ENCODE data around the gene FOXJ3. TPM values are rescaled to one million over a fixed set of nuclear protein-coding genes. Genes with fewer than 3 reads are reported as not detected.

The FOXJ3 gene
- total and polyA plus RNA-seq, 2 experiments from 2014 or later: 16.3 to 23.6 TPM

- Histone ChIP-seq H3K27me3 (replicated peaks; ENCODE audit: insufficient read depth) (no peaks in the 10 kb centered on the region), H3K9ac (no peak overlapping the region), H3K4me3 (no peak overlapping the region), H3K36me3 (ENCODE audit: low read depth) (peaks cover 7% of the 10 kb centered on the region), H3K9me2 (ENCODE audit: insufficient read depth) (no peaks in the 10 kb centered on the region), H3K4me1 (ENCODE audit: insufficient read depth) (peaks cover 32% of the 10 kb centered on the region), H3K79me2 (ENCODE audit: insufficient read depth) (no peaks in the 10 kb centered on the region), H2AFZ (no peak overlapping the region), H4K20me1 (ENCODE audit: insufficient read depth) (no peaks in the 10 kb centered on the region), H3K27ac (no peak overlapping the region), H3F3A (ENCODE audit: insufficient read depth) (peaks cover 42% of the 10 kb centered on the region), H3K9me3 (ENCODE audit: low read depth) (no peaks in the 10 kb centered on the region), H3K4me2 (ENCODE audit: unreplicated experiment) (no peak overlapping the region)
- DNase-seq: no peak
- no peak for TF ChIP-seq EZH2phosphoT487 (IDR thresholded peaks at IDR 0.05; ENCODE audit: insufficient read depth, low read depth)
- TF ChIP-seq EZH2 (IDR thresholded peaks at IDR 0.05; ENCODE audit: insufficient read depth, poor library complexity, severe bottlenecking): no peak
- in situ Hi-C loops (cut with MboI): no loop called here
- 94 to 96% methylated on average over 7 of the region's 7 CpGs for WGBS, 2 experiments (ENCODE audit: low coverage in 1 of 2, low lambda C conversion rate in 2 of 2, missing lambda C conversion rate in 2 of 2)
Measured at GRCh38 chr1:42175314-42176054, 159.6 kb downstream of the FOXJ3 start.

DNA sequence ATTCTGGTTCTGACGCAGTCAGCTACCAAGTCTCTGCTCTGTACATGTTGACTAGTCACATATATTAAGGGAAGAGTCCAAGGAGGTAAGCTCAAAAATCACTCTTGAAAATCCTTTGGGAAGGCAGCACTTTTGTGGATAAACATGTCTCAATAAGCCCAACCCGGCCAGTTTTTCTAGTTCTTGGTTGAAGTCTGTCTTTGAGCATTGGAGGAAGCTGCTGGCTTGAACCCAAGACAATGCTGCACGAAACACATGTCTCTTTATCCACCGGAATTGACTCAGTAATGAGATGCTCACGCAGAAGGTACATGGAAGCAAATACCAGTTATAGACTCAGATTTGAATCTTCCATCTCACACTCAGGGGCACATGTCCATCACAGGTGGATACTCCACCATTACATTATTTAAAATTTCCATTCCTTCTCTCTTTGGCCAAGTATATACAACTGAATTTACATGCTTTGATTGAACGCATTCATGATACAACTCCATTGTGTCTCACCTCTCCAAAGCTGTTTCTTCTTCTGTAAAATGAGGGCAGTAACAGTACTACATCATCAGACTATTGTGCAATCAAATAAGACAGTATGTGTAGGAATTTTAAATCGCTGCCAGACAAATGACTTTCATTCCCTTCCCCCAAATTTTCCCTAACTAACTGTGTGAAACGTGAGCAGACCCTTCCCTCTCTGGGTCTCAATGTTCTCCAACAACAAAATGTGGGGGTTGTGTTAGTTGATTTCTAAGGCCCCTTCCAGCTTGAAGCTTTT lies 160.9 kb downstream of the FOXJ3 start:
- Histone ChIP-seq H3K27me3 (replicated peaks; ENCODE audit: insufficient read depth) (no peaks in the 10 kb centered on the region), H3K9me2 (ENCODE audit: insufficient read depth) (no peaks in the 10 kb centered on the region), H3K4me2 (ENCODE audit: unreplicated experiment) (peak overlapping the region; percentile 11), H3K4me3 (no peak overlapping the region), H3K79me2 (ENCODE audit: insufficient read depth) (no peaks in the 10 kb centered on the region), H4K20me1 (ENCODE audit: insufficient read depth) (no peaks in the 10 kb centered on the region), H3K9me3 (ENCODE audit: low read depth) (no peaks in the 10 kb centered on the region), H2AFZ (no peak overlapping the region), H3F3A (ENCODE audit: insufficient read depth) (peaks cover 37% of the 10 kb centered on the region), H3K27ac (0 out of 2 replicates have a peak overlapping the region, but pooled peaks have one; percentile 11), H3K4me1 (ENCODE audit: insufficient read depth) (peaks cover 28% of the 10 kb centered on the region), H3K36me3 (ENCODE audit: low read depth) (no peaks in the 10 kb centered on the region), H3K9ac (no peak overlapping the region)
- in situ Hi-C loops (cut with MboI): no loop called here
- 31 to 33% methylated on average over 8 of the region's 8 CpGs for WGBS, 2 experiments (ENCODE audit: low coverage in 1 of 2, low lambda C conversion rate in 2 of 2, missing lambda C conversion rate in 2 of 2)
- peak; percentile 75 for DNase-seq
- TF ChIP-seq EZH2phosphoT487 (IDR thresholded peaks at IDR 0.05; ENCODE audit: insufficient read depth, low read depth): no peak
- no peak for TF ChIP-seq EZH2 (IDR thresholded peaks at IDR 0.05; ENCODE audit: insufficient read depth, poor library complexity, severe bottlenecking)

- no peaks in the 10 kb centered on the region for H3K79me2 ChIP-seq (ENCODE audit: insufficient read depth)
- H3F3A ChIP-seq (ENCODE audit: insufficient read depth): peaks cover 32% of the 10 kb centered on the region
- H3K27me3 ChIP-seq (replicated peaks; ENCODE audit: insufficient read depth): no peaks in the 10 kb centered on the region
- 30 to 33% methylated on average over 9 of the region's 9 CpGs for WGBS, 2 experiments (ENCODE audit: low coverage in 1 of 2, low lambda C conversion rate in 2 of 2, missing lambda C conversion rate in 2 of 2)
- H3K4me1 ChIP-seq (ENCODE audit: insufficient read depth): peaks cover 23% of the 10 kb centered on the region
- no peaks in the 10 kb centered on the region for H3K9me2 ChIP-seq (ENCODE audit: insufficient read depth)
- H3K4me3 ChIP-seq: no peak overlapping the region
- H3K27ac ChIP-seq: no peak overlapping the region
- in situ Hi-C loops (cut with MboI): no loop called here
- no peaks in the 10 kb centered on the region for H3K36me3 ChIP-seq (ENCODE audit: low read depth)
- peak; percentile 55 for DNase-seq
- TF ChIP-seq EZH2 (IDR thresholded peaks at IDR 0.05; ENCODE audit: insufficient read depth, poor library complexity, severe bottlenecking): no peak
- no peaks in the 10 kb centered on the region for H3K9me3 ChIP-seq (ENCODE audit: low read depth)
- no peaks in the 10 kb centered on the region for H4K20me1 ChIP-seq (ENCODE audit: insufficient read depth)
- H2AFZ ChIP-seq: no peak overlapping the region
- H3K9ac ChIP-seq: no peak overlapping the region
- H3K4me2 ChIP-seq (ENCODE audit: unreplicated experiment): no peak overlapping the region
Measured at GRCh38 chr1:42173155-42173933, 161.7 kb downstream of the FOXJ3 start.

- no peaks in the 10 kb centered on the region for H3K9me2 ChIP-seq (ENCODE audit: insufficient read depth)
- no peak overlapping the region for H3K9ac ChIP-seq
- WGBS, 2 experiments (ENCODE audit: low coverage in 1 of 2, low lambda C conversion rate in 2 of 2, missing lambda C conversion rate in 2 of 2): 42 to 45% methylated on average over 15 of the region's 15 CpGs
- no peak for DNase-seq
- no peaks in the 10 kb centered on the region for H3K79me2 ChIP-seq (ENCODE audit: insufficient read depth)
- H2AFZ ChIP-seq: no peak overlapping the region
- H3K27ac ChIP-seq: no peak overlapping the region
- H4K20me1 ChIP-seq (ENCODE audit: insufficient read depth): no peaks in the 10 kb centered on the region
- H3K27me3 ChIP-seq (replicated peaks; ENCODE audit: insufficient read depth): no peaks in the 10 kb centered on the region
- in situ Hi-C loops (cut with MboI): no loop called here
- no peak overlapping the region for H3K4me2 ChIP-seq (ENCODE audit: unreplicated experiment)
- no peak overlapping the region for H3K4me3 ChIP-seq
- H3K9me3 ChIP-seq (ENCODE audit: low read depth): no peaks in the 10 kb centered on the region
- peaks cover 19% of the 10 kb centered on the region for H3K4me1 ChIP-seq (ENCODE audit: insufficient read depth)
- H3F3A ChIP-seq (ENCODE audit: insufficient read depth): peaks cover 25% of the 10 kb centered on the region
- H3K36me3 ChIP-seq (ENCODE audit: low read depth): no peaks in the 10 kb centered on the region
- no peak for TF ChIP-seq EZH2 (IDR thresholded peaks at IDR 0.05; ENCODE audit: insufficient read depth, poor library complexity, severe bottlenecking)
- TF ChIP-seq EZH2phosphoT487 (IDR thresholded peaks at IDR 0.05; ENCODE audit: insufficient read depth, low read depth): no peak
Measured at GRCh38 chr1:42172381-42173133, 162.5 kb downstream of the FOXJ3 start.

Measured in GM23248 (cell line).